SK-N-MC (cell line): Measurements from ENCODE around the gene FGF14.

Source experiments
- DNase-seq: peaks from one replicate; pipeline ENCODE4 v3.0.0-alpha.2; 2011; ENCODE audit warnings: low read depth, low spot score
- H3K27ac ChIP-seq: fragments of 200-600 bp; sonication (generic); 2 replicates; pipeline ENCODE4 v1.5.1; 2016; ENCODE audit warnings: mixed run types
- H3K36me3 ChIP-seq: fragments of 200-600 bp; sonication (generic); 2 replicates; pipeline ENCODE4 v1.6.1; 2017; ENCODE audit warnings: antibody characterized with exemption, low read length, mixed read lengths; ENCODE audit not compliant: insufficient read depth
- H3K4me3 ChIP-seq: fragments of 200-600 bp; sonication (generic); 2 replicates; pipeline ENCODE4 v1.5.1; 2016
- H3K9ac ChIP-seq: fragments of 200-600 bp; sonication (generic); 2 replicates; pipeline ENCODE4 v1.8.0; 2017; ENCODE audit warnings: mixed run types, mixed read lengths; ENCODE audit not compliant: insufficient read length
- H3K9me3 ChIP-seq: fragments of 200-600 bp; sonication (generic); 2 replicates; pipeline ENCODE4 v1.6.1; 2017; ENCODE audit warnings: low read depth, mild to moderate bottlenecking, antibody characterized with exemption, low read length, moderate library complexity, mixed read lengths
- EZH2 ChIP-seq: fragments of 200-600 bp; sonication (generic); IDR thresholded peaks from one replicate; pipeline ENCODE4 v1.6.1; 2017; ENCODE audit warnings: antibody characterized with exemption
- FOXP2 ChIP-seq: optimal IDR thresholded peaks from 2 replicates; pipeline ENCODE3; 2011; ENCODE audit warnings: mild to moderate bottlenecking, moderate library complexity; ENCODE audit not compliant: insufficient read depth; ENCODE audit errors: extremely low read length, control extremely low read depth
- POLR2AphosphoS5 ChIP-seq: IDR thresholded peaks from 2 replicates; pipeline ENCODE4 v1.6.1; 2012; ENCODE audit warnings: mild to moderate bottlenecking, low read depth, low read length, borderline replicate concordance

The FGF14 gene

DNA sequence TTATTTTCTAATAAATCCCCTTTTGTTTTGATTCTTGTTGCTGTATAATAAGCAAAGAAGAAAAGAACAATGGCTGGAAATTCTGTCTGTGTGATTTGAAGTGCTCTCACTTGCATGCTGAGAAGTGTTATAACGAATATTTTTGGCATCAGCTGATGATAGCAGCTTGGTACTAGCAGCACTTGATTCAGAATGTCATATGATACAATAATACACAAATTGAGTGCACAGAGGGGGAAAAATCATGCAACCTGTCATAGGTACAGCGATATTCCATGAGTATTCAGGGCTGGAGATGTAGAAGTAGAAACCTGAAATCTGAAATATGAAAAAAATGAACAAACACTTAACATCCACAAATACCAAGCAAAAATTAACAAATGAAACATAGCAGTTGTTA, 108.1 kb downstream of the FGF14 start:
- no peak for DNase-seq
- peak overlapping the region; percentile 21; the same call in 1 of the 2 replicates for H3K27ac ChIP-seq
- no peak overlapping the region for H3K9ac ChIP-seq
- TF ChIP-seq EZH2 (no peak), POLR2AphosphoS5 (no peak), FOXP2 (no peak)
- no peaks in the 10 kb centered on the region for H3K9me3 ChIP-seq
- no peak overlapping the region for H3K4me3 ChIP-seq
- H3K36me3 ChIP-seq, result no peaks in the 10 kb centered on the region

DNA sequence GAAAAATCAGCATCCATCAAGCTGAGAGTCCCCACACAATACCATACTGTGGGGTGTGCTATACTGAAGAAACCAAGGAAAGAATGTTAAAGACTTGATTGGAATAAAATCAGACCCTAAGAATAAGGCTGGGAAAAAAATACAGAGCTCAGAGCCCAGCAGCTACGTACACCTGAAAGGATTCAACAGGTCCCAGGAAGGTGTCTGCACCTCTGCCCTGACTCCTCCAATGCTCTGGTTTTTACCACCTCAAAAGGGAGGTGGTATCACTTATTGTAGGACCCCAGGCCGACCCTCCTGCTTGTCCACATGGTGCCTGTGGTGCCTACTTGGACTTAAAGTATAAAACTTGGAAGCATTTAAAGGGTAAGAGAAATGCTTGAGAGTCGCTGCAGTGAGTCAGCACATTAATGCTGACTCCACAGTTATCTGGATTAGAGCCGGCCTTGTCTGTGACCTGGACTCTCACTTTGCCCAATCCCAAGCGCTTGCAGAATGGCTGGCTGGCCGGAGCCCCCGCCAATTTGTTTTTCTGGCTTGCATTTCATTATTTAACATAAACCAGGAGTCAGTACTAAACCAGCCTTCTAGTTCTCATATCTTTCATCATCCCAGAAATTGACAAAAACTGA, 110.1 kb downstream of the FGF14 start:
- Histone ChIP-seq H3K27ac (no peak overlapping the region), H3K36me3 (no peaks in the 10 kb centered on the region), H3K9ac (no peak overlapping the region), H3K4me3 (no peak overlapping the region), H3K9me3 (no peaks in the 10 kb centered on the region)
- DNase-seq, result no peak
- no peak for TF ChIP-seq FOXP2
- TF ChIP-seq EZH2, result no peak
- no peak for TF ChIP-seq POLR2AphosphoS5

DNA sequence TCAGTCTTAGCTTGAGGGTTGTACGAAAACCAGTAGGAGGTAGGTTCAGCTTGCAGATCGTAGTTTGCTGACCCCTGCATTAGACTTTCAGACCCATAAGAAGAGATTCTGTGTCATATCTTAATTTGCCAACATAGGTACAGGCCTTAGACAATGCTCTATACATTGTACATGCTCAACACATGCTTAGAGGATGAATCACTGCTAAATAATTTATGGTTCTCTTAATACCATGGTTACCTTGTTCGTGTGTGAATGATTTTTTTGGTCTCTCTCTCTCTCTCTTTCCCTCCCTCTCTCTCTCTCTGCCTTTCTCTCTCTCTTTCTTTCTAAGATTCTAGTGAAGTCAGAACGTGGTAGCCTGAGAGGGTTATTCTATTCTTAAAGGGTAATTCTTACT, 112.2 kb downstream of the FGF14 start:
- no peak overlapping the region for H3K27ac ChIP-seq
- H3K36me3 ChIP-seq, result no peaks in the 10 kb centered on the region
- DNase-seq, result no peak
- no peak for TF ChIP-seq FOXP2
- no peak for TF ChIP-seq POLR2AphosphoS5
- TF ChIP-seq EZH2, result no peak
- H3K9ac ChIP-seq, result no peak overlapping the region
- H3K9me3 ChIP-seq, result no peaks in the 10 kb centered on the region; the same call in 1 of the 2 replicates
- H3K4me3 ChIP-seq, result no peak overlapping the region

DNA sequence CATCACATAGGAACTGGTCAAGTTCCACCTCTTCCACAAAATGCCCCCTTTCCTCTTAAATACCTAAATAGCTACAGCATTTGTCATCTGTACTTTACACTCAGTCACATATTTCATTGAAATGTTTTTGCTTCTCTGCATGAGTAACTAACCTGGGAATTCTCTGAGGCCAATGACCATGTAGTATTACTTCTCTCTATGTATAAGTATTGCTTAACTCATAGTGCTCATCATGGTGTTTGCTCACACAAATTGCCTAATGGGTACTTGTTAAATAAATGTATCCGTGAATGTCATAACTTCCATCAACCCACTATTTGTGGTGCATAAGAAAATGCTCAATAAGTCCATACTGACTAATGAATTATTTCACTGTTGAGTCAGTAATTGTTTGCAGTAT, 115.5 kb downstream of the FGF14 start:
- H3K4me3 ChIP-seq, result no peak overlapping the region
- H3K9ac ChIP-seq, result no peak overlapping the region
- H3K9me3 ChIP-seq, result no peaks in the 10 kb centered on the region; the same call in 1 of the 2 replicates
- DNase-seq, result no peak
- no peak overlapping the region for H3K27ac ChIP-seq
- no peak for TF ChIP-seq FOXP2
- TF ChIP-seq EZH2, result no peak
- no peak for TF ChIP-seq POLR2AphosphoS5
- H3K36me3 ChIP-seq, result no peaks in the 10 kb centered on the region

DNA sequence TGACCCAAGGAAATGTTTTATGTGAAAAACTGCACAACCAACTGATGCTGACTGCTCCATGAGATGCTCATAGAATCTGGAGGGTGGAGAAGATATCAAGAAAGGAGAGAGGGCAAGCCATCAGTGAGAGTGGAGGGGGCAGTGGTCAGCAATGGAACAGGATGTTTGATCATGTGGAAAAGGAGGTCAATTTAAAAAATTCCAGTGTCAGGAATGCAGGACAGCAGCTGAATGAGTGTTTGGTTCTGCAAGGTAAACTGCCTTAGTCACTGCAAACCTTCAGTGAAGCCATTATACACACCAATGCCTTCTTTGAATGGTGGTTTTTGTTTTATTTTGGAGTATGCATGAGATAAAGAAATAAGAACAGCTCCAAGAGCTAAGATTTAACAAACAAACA, 121.5 kb downstream of the FGF14 start:
- H3K9me3 ChIP-seq, result no peaks in the 10 kb centered on the region; the same call in 1 of the 2 replicates
- DNase-seq, result no peak
- no peak overlapping the region for H3K4me3 ChIP-seq
- no peak overlapping the region for H3K9ac ChIP-seq
- H3K36me3 ChIP-seq, result no peaks in the 10 kb centered on the region
- no peak overlapping the region for H3K27ac ChIP-seq
- TF ChIP-seq POLR2AphosphoS5 (no peak), FOXP2 (no peak), EZH2 (no peak)

DNA sequence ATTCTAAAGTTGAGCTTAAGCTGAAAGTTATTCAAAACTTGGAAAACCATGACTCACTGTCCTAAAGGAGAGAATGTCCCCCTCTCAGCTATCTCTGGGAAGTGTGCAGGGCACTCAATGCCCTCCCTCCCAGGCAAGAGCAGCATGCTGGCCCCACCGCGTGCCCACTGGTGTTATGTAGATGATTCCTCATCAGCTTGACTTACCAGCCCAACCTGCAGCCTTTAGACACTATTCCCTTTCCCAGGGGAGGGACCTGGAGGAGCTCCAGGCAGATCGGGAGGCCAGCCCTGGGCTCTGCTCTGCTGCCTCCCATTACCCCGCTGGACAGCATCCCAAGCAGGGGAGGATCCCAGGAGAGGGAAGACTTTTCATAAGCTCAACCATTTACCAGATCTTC, 124.6 kb downstream of the FGF14 start:
- DNase-seq, result no peak
- TF ChIP-seq EZH2 (no peak), POLR2AphosphoS5 (no peak), FOXP2 (no peak)

DNA sequence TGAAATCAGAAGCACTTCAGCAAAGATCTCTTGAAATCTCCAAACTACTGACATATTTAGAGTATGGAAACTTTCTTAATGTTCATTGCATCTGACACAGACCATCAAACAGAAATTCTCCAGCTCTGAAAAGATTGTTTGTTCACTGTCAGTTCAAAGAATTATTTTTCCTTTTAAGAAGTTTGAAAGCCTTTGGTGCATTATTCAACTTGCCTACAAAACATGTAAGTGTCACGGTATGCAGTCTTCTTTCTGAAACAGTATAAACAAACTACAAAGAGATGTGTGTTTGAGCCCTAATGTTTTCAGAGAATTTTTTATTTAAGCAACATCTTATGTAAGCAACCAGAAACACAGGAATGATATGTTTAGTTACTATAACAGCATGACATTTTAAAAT, 125.4 kb downstream of the FGF14 start:
- Histone ChIP-seq H3K9me3 (no peaks in the 10 kb centered on the region), H3K4me3 (no peak overlapping the region), H3K36me3 (no peaks in the 10 kb centered on the region), H3K27ac (no peak overlapping the region), H3K9ac (no peak overlapping the region)
- no peak for DNase-seq
- TF ChIP-seq POLR2AphosphoS5 (no peak), EZH2 (no peak), FOXP2 (no peak)

More for the DNA sequence above, 124.6 kb downstream of the FGF14 start:
- Histone ChIP-seq H3K4me3 (no peak overlapping the region), H3K9ac (no peak overlapping the region), H3K36me3 (no peaks in the 10 kb centered on the region), H3K27ac (no peak overlapping the region), H3K9me3 (no peaks in the 10 kb centered on the region)

DNA sequence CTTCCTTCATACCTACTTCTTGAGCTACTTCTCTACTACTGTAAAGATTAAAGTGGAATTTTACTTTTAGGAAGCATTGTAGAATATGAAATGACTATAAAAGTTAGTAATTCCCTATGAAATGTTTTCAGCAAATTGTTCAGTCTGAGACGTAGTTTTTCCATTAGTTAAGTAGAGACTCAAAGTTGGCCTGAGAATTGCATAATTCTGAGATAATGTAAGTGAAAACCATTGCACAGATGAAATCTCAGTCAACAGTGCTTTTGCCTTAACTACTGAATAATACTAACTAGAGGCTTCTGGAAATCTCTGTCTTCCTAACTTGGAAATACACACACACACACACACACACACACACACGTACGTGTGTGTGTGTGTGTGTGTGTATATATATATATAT, 125.9 kb downstream of the FGF14 start:
- Histone ChIP-seq H3K36me3 (no peaks in the 10 kb centered on the region), H3K9ac (no peak overlapping the region), H3K4me3 (no peak overlapping the region), H3K9me3 (no peaks in the 10 kb centered on the region), H3K27ac (no peak overlapping the region)
- DNase-seq, result no peak
- TF ChIP-seq EZH2, result no peak
- TF ChIP-seq FOXP2, result no peak

DNA sequence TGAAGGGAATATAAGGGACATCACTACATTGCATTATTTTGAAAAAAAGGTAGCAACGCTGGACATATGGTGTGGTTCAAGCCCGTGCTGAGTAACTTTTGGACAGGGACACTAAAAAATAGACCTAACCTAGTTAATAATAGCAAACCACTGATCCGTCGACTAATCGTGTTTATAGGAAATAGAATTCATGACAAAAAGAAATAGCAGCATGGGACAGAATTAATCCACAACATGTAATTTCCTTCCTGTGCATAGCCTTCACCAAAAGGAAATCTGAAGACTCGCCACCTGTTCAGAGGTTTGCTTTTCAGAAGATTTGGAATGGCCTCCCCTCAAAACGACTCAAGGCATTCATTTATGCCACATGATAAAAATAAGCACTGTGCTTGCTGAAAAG, 128.7 kb downstream of the FGF14 start:
- no peak overlapping the region for H3K9ac ChIP-seq
- no peaks in the 10 kb centered on the region for H3K9me3 ChIP-seq
- no peak for DNase-seq
- no peak for TF ChIP-seq POLR2AphosphoS5
- TF ChIP-seq EZH2, result no peak
- no peak for TF ChIP-seq FOXP2
- no peak overlapping the region for H3K27ac ChIP-seq
- no peaks in the 10 kb centered on the region for H3K36me3 ChIP-seq
- no peak overlapping the region for H3K4me3 ChIP-seq
